HTERT RPE-1 (cell line): ENCODE data around the gene PAK5.

ENCODE experiments used
- in situ Hi-C: fragments of 300-500 bp; cut with MboI; formaldehyde crosslinking; loops from 4 replicates; pipeline ENCODE4 v1.14.3; 2020; ENCODE audit warnings: low sequenced_read_pairs

PAK5 gene

DNA sequence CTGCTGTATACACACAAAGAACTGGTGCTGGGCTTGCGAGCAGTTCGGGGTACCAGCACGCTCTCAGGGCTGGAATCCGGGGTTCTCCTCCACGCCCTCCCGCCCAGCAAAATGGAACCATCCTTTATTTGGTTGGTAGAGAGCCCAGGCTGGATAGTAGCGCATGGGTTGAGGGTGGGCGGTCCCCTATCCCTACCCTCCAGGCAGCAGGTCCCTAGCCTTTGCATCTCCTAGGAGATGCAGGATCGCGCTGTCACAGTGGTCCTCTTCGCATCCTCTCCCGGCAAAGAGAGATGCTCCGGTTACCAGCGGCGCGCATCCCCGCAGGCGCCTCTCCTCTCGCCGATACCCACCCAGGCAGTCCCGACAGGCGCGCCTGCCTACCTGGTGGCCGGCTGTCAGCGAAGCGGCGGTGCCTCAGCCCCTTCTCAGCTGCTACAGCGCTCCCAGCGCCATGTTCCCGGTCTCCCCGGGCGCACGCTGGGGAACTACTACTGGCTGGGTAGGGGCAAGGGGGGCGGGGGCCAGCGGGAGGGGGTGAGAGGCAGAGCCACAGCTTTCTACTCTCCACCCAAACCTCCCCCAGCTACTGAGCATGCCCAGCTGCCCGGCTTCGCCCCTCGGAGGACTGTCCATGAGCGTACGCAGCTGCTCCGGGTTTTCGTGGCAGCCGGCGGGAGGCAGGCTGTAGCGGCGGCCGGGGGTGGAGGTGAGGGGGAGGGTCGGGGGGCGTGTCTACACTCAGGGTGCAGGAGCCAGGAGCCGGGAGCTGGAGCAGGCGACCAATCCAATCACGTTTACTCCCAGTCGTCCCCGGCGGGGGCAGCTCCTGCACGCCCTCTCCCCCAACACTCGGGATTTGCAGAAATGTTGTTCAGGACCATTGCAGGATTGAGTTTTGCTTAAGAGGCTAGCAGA lies at the start of gene PAK5:
PAK5 (minus strand) TSS at position 699 of the 918 bp plus-strand sequence. CDS start 194,748 bp downstream, outside the sequence.
- in situ Hi-C loops: no loop called here

GRCh38 chr20:9887706-9888105 lies 48.8 kb upstream of the PAK5 start:
- in situ Hi-C loops: no loop called here

- in situ Hi-C loops: no loop called here
Observed at GRCh38 chr20:9886227-9886626, 47.4 kb upstream of the PAK5 start.

DNA sequence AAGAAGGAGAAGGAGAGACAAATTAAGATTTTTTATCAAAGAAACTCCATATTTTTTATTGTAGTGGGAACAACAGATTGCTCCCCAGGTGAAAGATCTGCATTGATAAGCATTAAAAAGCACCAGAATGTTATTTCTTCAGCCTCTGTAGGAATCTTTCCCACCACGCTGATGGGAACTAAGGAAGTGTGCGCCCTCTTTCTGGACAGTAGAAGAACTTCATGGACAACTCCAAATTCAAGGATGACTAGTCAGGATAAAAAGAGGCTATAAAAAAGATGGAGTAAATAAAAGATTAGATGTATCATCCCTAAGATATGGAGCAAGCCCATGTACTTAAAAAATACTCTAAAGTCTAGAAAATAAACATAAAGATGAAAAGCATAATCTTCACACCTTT lies 45.8 kb upstream of the PAK5 start:
- in situ Hi-C loops: no loop called here

- in situ Hi-C loops: no loop called here
Observed at GRCh38 chr20:9884061-9884460, 45.2 kb upstream of the PAK5 start.

GRCh38 chr20:9877932-9878495 lies 39.1 kb upstream of the PAK5 start:
- in situ Hi-C loops: no loop called here

DNA sequence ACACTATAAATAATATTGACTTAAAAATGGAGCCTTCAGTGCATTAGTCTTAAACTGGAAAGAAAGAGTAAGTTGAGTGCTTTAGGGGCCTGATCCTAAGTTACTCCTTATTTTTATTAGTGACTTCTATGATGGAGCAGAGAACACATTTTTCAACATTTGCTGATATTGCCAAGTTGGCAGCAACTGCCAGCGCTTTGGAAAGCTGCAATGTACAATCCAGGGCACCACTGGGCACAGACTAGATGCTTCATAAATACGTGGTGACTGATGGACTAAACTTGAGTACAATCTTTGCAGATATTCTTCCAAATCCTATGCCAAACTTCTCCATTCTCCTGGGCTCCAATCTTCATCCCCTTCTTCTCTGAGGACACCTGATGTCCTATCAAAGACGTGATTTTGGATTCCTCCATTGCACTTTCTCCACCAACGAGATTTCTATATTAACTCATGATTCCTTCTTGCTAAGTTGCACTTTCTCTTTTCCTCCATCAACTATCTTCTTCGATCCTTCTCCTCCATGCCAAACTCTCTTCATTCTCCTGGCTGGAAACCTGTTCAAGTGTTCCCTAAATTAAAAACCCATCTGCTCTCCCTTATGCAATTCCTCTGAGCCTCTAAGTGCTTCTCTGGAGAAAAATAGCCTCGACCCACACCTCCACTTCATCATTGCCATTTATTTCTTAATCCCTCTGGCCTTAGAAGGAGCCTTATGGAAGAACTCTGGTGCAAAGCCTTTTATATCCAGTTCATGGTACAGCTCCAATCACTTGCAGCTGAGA lies 28.5 kb upstream of the PAK5 start:
- in situ Hi-C loops: no loop called here

DNA sequence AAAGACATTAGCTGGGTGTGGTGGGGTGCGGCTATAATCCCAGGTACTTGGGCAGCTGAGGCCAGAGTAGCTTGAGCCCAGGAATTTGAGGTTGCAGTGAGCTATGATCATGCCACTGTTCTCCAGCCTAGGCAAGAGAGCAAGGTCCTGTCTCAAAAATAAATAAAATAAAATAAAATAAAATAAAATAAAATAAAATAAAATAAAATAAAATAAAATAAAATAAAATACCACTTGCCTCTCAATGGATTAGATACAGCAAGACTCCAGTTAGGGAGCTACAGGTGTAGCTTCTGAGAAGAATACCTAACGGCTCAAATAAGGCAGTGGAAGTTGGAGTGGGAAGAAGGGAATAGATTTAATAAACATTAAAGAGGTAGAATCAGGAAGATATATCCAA lies 13.7 kb upstream of the PAK5 start:
- in situ Hi-C loops: no loop called here

- in situ Hi-C loops: no loop called here
Observed at GRCh38 chr20:9839626-9840025, 750 bp upstream of the PAK5 start.

GRCh38 chr20:9838035-9838377 lies 870 bp downstream of the PAK5 start:
- in situ Hi-C loops: no loop called here

DNA sequence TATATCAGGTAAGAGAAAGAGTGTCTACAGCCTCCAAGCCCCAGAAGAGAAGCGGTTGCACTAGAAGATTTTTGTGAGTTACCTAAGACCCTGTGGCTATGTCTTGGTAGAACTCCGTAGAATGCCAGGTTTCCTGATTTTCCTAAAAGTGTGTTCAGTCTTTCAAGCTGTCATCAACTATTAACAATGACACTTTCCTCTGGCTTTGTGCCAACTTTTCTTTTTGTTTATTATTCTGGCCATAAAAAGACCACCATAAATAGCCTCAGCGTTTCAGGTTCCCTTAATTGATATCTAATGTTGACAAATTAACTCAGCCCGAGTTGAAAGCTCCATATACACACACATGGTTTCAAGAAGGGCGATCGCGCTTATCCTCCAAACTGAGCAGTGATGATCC lies 1.2 kb downstream of the PAK5 start:
- in situ Hi-C loops: no loop called here

DNA sequence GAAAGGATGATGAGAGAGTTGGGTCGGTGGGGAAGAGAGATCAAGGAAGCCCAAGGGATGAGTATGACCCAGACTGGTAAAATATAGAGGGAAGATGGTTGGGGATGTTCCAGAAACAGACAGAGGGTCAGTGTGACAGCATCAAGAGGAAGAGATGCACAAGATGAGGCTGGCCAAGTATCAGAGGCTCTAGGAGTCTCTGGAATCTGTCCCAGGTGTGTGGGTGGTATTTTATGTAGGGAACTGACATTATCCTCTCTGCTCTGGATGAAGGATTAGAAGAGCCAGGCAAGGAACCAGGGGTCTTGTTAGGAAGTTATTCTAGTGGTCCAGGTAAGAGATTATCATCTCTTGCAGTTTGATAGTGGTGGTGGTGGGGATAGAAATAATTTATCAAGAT lies 3.6 kb downstream of the PAK5 start:
- in situ Hi-C loops: no loop called here

GRCh38 chr20:9831032-9831431 lies 7.8 kb downstream of the PAK5 start:
- in situ Hi-C loops: no loop called here

GRCh38 chr20:9829835-9830234 lies 9.0 kb downstream of the PAK5 start:
- in situ Hi-C loops: no loop called here

DNA sequence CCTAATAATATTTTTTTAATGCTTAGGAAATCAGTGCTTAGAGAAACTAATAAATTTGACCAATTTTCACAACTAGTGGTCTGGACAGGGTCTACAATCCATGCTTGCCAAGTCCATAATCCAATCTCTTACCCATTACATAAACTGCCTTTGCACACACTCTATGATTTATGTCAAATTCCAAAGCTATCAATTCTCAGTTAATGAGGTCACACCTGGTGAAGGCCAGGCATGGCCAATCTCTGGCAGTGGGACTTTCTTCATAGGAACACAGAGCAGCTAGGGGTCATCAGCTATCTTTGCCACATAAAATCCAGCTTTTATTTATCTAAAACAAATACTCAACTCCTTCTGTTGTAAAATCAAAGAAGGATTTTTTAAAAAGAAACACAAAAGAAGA lies 21.2 kb downstream of the PAK5 start:
- in situ Hi-C loops: no loop called here

DNA sequence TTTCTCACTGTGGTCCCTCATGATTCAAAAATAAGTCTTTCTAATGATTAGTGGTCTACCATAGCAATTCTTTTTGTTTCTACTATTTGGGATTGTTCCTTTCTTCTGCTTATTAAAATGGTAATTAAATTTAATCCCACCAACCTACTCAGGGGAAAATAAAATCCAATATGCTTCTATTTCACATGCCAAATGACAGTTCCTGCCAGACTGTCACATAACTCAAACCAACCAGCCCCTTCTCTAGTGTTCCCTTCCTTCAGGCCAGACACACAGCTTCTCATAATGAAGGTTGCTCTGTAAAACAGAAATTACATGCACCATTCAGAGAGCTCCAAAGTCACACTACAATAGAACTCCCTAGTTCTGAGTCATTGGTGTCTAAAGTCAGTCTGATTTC lies 23.2 kb downstream of the PAK5 start:
- in situ Hi-C loops: no loop called here

- in situ Hi-C loops: no loop called here
Observed at GRCh38 chr20:9810738-9811137, 28.1 kb downstream of the PAK5 start.

- in situ Hi-C loops: no loop called here
Observed at GRCh38 chr20:9809271-9809670, 29.6 kb downstream of the PAK5 start.

DNA sequence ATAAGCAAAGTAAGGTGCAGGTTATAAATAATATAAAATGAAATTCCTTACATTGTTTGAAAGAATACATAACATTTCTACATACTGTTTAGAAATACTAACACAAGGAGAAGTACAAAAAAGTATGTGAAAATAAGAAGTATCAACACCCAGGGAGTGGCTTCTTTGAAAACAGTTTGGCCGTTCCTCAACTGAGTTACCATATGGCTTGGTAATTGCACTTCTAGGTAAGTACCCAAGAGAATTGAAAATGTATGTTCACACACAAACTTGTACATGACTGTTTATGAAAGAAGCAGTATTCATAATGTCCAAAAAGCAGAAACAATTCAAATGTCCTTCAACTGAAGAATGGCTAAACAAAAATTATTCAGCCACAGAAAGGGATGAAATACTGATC lies 30.7 kb downstream of the PAK5 start:
- in situ Hi-C loops: no loop called here

DNA sequence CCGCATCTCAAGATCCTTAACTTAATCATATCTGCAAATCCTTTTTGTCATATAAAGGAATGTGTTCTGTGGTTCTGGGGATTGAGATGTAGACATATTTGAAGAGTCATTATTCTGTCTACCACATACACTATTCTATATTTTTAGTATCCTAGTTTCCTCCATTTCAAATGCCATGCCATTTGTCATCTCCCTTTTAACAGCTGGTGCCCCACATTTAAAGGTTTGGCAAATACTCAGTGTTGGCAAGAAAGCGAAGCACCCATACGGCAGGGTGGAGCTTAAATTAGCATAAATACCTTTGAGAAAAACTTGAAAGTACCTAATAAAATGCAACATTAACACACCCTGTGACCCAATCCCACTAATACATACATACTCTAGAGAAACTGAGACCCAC lies 31.7 kb downstream of the PAK5 start:
- in situ Hi-C loops: no loop called here

GRCh38 chr20:9800421-9800820 lies 38.5 kb downstream of the PAK5 start:
- in situ Hi-C loops: no loop called here

DNA sequence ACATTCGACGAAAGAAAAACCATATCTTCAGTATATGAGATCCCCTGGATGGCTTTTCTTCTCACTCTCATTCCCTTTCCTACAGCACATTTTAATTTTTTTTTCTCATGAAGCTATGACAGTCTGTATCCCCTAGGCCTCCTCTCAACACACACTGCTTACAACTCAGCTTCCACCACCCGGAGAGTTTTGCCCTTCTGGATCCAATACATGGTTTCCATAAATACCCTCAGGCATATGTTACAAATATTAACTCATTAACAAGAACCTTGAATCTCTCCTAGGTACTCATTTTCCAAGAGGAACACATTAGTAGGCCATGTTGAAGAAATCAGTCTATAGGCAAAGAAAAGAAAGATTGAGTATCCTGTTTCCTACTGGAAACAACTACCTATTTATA lies 44.0 kb downstream of the PAK5 start:
- in situ Hi-C loops: no loop called here
